ENCODE results near the gene TMEM123. TPM values are rescaled to one million over a fixed set of nuclear protein-coding genes. Genes with fewer than 3 reads are reported as not detected.
A peak's percentile ranks its signal among the peaks of the same experiment; 100 is the strongest.

Gene TMEM123
- total and polyA plus RNA-seq, 2 of the 13 experiments (the other 11 are each of a cell fraction or from before 2014, with no cell fraction given): 365 to 2,761 TPM

DNA sequence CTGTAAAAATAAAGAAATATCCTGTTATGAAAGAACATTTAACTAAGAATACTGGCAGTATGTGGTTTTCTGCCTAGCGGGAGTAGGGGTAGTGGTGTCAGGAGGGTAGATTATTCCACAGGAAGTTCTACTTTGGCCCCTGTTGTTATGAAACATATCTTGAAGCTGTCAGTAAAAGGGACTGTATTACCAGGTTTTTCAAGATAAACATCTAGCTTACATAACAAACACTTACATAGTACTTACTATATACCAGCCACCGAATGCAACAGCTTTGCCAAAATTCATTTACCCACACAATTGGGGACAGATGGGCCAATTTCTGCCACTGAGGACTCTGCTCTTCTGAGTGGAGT, 3.7 kb downstream of the TMEM123 start:
- H3K9ac ChIP-seq (ENCODE audit: insufficient read depth, low read depth, low read length): peak overlapping the region; percentile 99; the same call in 1 of the 2 replicates
- H3K9me3 ChIP-seq (ENCODE audit: low read length): no peaks in the 10 kb centered on the region
- H3K4me3 ChIP-seq (replicated peaks in 1 of 3; ENCODE audit: insufficient read depth in 1 of 3, low read depth in 2 of 3, low read length in 3 of 3): peak overlapping the region; percentile 87 to 95 (median 91); a peak in 5 of 6 replicates
- peak overlapping the region; percentile 91 for H3K4me2 ChIP-seq (ENCODE audit: low read depth, low read length)
- ATAC-seq (no peak), FAIRE-seq (no peak), DNase-seq (ENCODE audit: low spot score) (peak; percentile 53)
- peaks cover 13 to 45% of the 10 kb centered on the region in 2 experiments for H3K36me3 ChIP-seq (replicated peaks in 1 of 2; ENCODE audit: control insufficient read depth in 1 of 2, insufficient read depth in 2 of 2, low read length in 2 of 2)
- H3K79me2 ChIP-seq (ENCODE audit: insufficient read depth, low read length): peaks cover 96% of the 10 kb centered on the region
- intact Hi-C loops (cut with micrococcal nuclease; ENCODE audit: unreplicated experiment): loop anchor here (5.0 kb wide), 2 partner anchors 37 to 383 kb away; no protein-coding TSS in a partner anchor
- H2AFZ ChIP-seq (ENCODE audit: low read length): no peak overlapping the region
- peaks cover 59% of the 10 kb centered on the region for H3K4me1 ChIP-seq (ENCODE audit: insufficient read depth, low read length)
- POLR2A ChIA-PET: interaction anchor here (1.2 to 1.9 kb wide), 2 partner anchors 10 to 14 kb away, joined by 3 to 9 read pairs; no protein-coding TSS in a partner anchor
- in situ Hi-C loops (cut with HindIII; ENCODE audit: extremely low pct_ligation_motif_present, low pct_unique_long_range_greater_than_20kb): no loop called here
- H4K20me1 ChIP-seq (ENCODE audit: insufficient read depth, low read length): peaks cover 78% of the 10 kb centered on the region
- CTCF ChIA-PET (ENCODE audit: low intra/inter-chr PET ratio, low total read pairs): no interaction called here
- no peaks in the 10 kb centered on the region; a peak in 1 of 5 replicates for H3K27me3 ChIP-seq (ENCODE audit: control insufficient read depth in 1 of 2, insufficient read depth in 2 of 2, low read length in 2 of 2)
- no TSS peak for BruUV-seq (replicated peaks)
- H3K27ac ChIP-seq (ENCODE audit: extremely low read length, insufficient read depth, low read length): peak overlapping the region; percentile 96
- 17% methylated on average over 2 of the region's 2 CpGs for WGBS (ENCODE audit: low lambda C conversion rate)
- TF ChIP-seq MBD4 (IDR thresholded peaks at IDR 0.05; ENCODE audit: borderline replicate concordance, low read length) (0 out of 2 replicates have a peak, but pooled peaks have one; percentile 28), EZH2 (conservative IDR thresholded peaks at IDR 0.05; ENCODE audit: low read depth, low read length) (no peak), RERE (CRISPR knock-in tag; IDR thresholded peaks at IDR 0.05; ENCODE audit: low read depth) (no peak), XRCC5 (optimal IDR thresholded peaks at IDR 0.05; ENCODE audit: low read length) (no peak), EED (CRISPR knock-in tag; IDR thresholded peaks at IDR 0.05) (no peak), REL (CRISPR knock-in tag; conservative IDR thresholded peaks at IDR 0.05) (no peak), HNF4A (CRISPR knock-in tag; IDR thresholded peaks at IDR 0.05) (peak; percentile 36), ZBTB4 (CRISPR knock-in tag; IDR thresholded peaks at IDR 0.05; ENCODE audit: borderline replicate concordance) (no peak), GABPB1 (CRISPR knock-in tag; IDR thresholded peaks at IDR 0.05) (peak; percentile 42; the same call in 1 of the 2 replicates), JDP2 (CRISPR knock-in tag; IDR thresholded peaks at IDR 0.05; ENCODE audit: borderline replicate concordance) (no peak), NAIF1 (CRISPR knock-in tag; IDR thresholded peaks at IDR 0.05; ENCODE audit: borderline replicate concordance) (no peak), HNRNPK (IDR thresholded peaks at IDR 0.05; ENCODE audit: low read depth, low read length, poor library complexity, severe bottlenecking) (no peak), ZNF773 (CRISPR knock-in tag; IDR thresholded peaks at IDR 0.05; ENCODE audit: borderline replicate concordance) (no peak)
- TF ChIP-seq, protein P1, sequence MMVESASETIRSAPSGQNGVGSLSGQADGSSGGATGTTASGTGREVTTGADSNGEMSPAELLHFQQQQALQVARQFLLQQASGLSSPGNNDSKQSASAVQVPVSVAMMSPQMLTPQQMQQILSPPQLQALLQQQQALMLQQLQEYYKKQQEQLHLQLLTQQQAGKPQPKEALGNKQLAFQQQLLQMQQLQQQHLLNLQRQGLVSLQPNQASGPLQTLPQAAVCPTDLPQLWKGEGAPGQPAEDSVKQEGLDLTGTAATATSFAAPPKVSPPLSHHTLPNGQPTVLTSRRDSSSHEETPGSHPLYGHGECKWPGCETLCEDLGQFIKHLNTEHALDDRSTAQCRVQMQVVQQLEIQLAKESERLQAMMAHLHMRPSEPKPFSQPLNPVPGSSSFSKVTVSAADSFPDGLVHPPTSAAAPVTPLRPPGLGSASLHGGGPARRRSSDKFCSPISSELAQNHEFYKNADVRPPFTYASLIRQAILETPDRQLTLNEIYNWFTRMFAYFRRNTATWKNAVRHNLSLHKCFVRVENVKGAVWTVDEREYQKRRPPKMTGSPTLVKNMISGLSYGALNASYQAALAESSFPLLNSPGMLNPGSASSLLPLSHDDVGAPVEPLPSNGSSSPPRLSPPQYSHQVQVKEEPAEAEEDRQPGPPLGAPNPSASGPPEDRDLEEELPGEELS (CRISPR knock-in tag; IDR thresholded peaks at IDR 0.05): peak; percentile 17; the same call in 1 of the 2 replicates

Measured in HepG2 (cell line).